ENCODE results near the gene NDUFS5.

The NDUFS5 gene

DNA sequence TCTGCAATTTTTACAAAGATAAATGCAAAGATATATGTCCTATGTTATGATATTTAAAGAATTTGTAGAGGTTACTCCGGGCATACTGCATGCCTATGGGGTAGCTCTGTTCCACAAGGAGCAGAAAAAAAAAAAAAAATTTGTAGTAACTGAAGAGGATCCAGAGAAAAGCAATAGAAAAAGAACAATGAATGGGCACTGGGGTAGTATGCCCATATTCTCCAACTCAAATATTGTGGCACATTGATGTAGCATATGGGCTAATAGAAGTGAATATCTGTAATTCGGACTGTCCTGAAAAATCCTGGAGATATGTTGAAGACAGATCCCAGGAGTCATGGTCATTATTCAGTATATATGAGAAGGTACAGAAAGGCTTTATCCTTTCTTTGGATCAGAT is 36.2 kb upstream of the NDUFS5 start:
- no peak overlapping the region for H3K27ac ChIP-seq (ENCODE audit: low read depth, low read length)
- H3K4me3 ChIP-seq (ENCODE audit: low read length), result peak overlapping the region; percentile 84
- H3K36me3 ChIP-seq (ENCODE audit: control insufficient read depth, low read length), result peaks cover 25% of the 10 kb centered on the region
- no peaks in the 10 kb centered on the region for H3K9me2 ChIP-seq (replicated peaks; ENCODE audit: control insufficient read depth, low read length)
- no peaks in the 10 kb centered on the region for H3K9me3 ChIP-seq (ENCODE audit: control insufficient read depth, insufficient read depth, low read length)
- peaks cover 26% of the 10 kb centered on the region for H3K4me1 ChIP-seq (ENCODE audit: control insufficient read depth, low read length)
- H3F3A ChIP-seq (ENCODE audit: control insufficient read depth, insufficient read depth), result no peaks in the 10 kb centered on the region
- H3K79me2 ChIP-seq (ENCODE audit: control insufficient read depth, low read length), result peaks cover 44% of the 10 kb centered on the region
- no peak for TF ChIP-seq EZH2phosphoT487 (IDR thresholded peaks at IDR 0.05; ENCODE audit: borderline replicate concordance, low read length)
- TF ChIP-seq, protein P1, sequence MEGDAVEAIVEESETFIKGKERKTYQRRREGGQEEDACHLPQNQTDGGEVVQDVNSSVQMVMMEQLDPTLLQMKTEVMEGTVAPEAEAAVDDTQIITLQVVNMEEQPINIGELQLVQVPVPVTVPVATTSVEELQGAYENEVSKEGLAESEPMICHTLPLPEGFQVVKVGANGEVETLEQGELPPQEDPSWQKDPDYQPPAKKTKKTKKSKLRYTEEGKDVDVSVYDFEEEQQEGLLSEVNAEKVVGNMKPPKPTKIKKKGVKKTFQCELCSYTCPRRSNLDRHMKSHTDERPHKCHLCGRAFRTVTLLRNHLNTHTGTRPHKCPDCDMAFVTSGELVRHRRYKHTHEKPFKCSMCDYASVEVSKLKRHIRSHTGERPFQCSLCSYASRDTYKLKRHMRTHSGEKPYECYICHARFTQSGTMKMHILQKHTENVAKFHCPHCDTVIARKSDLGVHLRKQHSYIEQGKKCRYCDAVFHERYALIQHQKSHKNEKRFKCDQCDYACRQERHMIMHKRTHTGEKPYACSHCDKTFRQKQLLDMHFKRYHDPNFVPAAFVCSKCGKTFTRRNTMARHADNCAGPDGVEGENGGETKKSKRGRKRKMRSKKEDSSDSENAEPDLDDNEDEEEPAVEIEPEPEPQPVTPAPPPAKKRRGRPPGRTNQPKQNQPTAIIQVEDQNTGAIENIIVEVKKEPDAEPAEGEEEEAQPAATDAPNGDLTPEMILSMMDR (IDR thresholded peaks at IDR 0.05; ENCODE audit: low read depth, low read length, poor library complexity, severe bottlenecking), result no peak
- peaks cover 17% of the 10 kb centered on the region for H4K20me1 ChIP-seq (ENCODE audit: control insufficient read depth, insufficient read depth, low read depth, low read length)
- peak overlapping the region; percentile 98 for H3K4me2 ChIP-seq (ENCODE audit: low read length)
- H3K27me3 ChIP-seq (ENCODE audit: control insufficient read depth, low read length), result peaks cover 8% of the 10 kb centered on the region; the same call in 1 of the 2 replicates

DNA sequence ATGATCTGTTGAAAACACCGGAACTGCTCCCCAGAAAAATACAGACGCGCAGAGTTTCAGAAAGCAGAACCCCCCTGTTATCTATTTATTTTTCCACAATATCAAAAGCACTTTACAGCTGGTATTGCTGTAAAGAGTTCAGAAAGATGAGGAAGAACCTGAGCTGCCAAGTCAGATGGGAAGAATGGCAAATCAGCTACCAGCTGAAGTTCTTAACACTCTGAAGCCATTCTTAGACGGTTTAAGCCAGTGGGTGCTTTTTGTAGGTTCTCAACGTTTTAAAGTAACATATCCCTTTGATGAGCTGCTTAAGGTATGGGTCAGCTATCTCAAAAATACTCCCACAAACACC is 35.8 kb upstream of the NDUFS5 start:
- H3K27ac ChIP-seq (ENCODE audit: low read depth, low read length), result peak overlapping the region; percentile 57
- H3K36me3 ChIP-seq (ENCODE audit: control insufficient read depth, low read length), result peaks cover 29% of the 10 kb centered on the region
- H3K9me2 ChIP-seq (replicated peaks; ENCODE audit: control insufficient read depth, low read length), result no peaks in the 10 kb centered on the region
- H3K4me3 ChIP-seq (ENCODE audit: low read length), result peak overlapping the region; percentile 84
- H4K20me1 ChIP-seq (ENCODE audit: control insufficient read depth, insufficient read depth, low read depth, low read length), result peaks cover 17% of the 10 kb centered on the region
- TF ChIP-seq, protein P1 (IDR thresholded peaks at IDR 0.05; ENCODE audit: low read depth, low read length, poor library complexity, severe bottlenecking), result no peak
- no peak for TF ChIP-seq EZH2phosphoT487 (IDR thresholded peaks at IDR 0.05; ENCODE audit: borderline replicate concordance, low read length)
- H3K79me2 ChIP-seq (ENCODE audit: control insufficient read depth, low read length), result peaks cover 48% of the 10 kb centered on the region
- no peaks in the 10 kb centered on the region for H3F3A ChIP-seq (ENCODE audit: control insufficient read depth, insufficient read depth)
- H3K4me2 ChIP-seq (ENCODE audit: low read length), result peak overlapping the region; percentile 98
- H3K4me1 ChIP-seq (ENCODE audit: control insufficient read depth, low read length), result peaks cover 30% of the 10 kb centered on the region
- peaks cover 8% of the 10 kb centered on the region; the same call in 1 of the 2 replicates for H3K27me3 ChIP-seq (ENCODE audit: control insufficient read depth, low read length)
- no peaks in the 10 kb centered on the region for H3K9me3 ChIP-seq (ENCODE audit: control insufficient read depth, insufficient read depth, low read length)

DNA sequence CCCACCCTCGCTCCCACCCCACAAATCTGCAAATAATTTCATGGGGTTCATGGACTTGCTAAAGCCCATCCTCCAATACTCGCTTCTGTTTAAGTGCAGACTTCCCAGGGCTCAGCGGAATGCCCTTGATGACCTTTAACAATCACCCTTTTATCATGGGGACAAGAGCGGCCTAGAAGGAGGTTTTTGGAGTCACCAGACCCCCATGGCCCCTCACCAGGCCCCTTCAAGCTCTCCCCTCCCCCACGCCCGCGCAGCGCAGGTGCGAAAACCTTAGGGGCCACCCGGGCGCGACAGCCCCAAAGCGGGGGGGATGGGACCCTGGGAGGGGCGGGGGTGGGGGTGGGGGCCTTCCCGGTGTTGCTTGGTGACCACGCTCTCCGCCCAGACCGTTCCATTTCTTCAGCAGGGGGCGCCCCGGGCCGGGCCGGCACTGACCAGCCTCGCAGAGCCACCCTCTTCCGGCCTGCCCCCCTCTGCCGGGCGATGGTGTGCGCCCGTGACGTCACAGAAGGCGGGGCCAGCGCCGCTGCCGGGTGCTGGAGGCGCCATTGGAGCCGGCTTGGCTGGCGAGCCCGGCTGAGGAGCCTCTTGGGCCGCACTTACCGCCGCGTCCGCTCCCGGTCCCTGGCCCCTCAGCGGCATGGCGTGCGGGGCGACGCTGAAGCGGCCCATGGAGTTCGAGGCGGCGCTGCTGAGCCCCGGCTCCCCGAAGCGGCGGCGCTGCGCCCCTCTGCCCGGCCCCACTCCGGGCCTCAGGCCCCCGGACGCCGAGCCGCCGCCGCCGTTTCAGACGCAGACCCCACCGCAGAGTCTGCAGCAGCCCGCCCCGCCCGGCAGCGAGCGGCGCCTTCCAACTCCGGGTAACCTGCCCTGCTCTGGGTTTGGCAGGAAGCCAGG is 35.2 kb upstream of the NDUFS5 start, which contains the start of gene AKIRIN1:
TSS of gene AKIRIN1 (plus strand) at position 539 of the 900 bp plus-strand sequence. CDS start at position 644, 105 bp downstream.
- Histone ChIP-seq H3K9me3 (ENCODE audit: control insufficient read depth, insufficient read depth, low read length) (no peaks in the 10 kb centered on the region), H3K4me1 (ENCODE audit: control insufficient read depth, low read length) (peaks cover 35% of the 10 kb centered on the region), H4K20me1 (ENCODE audit: control insufficient read depth, insufficient read depth, low read depth, low read length) (peaks cover 17% of the 10 kb centered on the region), H3K4me2 (ENCODE audit: low read length) (peak within 1 kb of the TSS; percentile 98), H3K4me3 (ENCODE audit: low read length) (peak within 1 kb of the TSS; percentile 84), H3K9me2 (replicated peaks; ENCODE audit: control insufficient read depth, low read length) (no peaks in the 10 kb centered on the region), H3K79me2 (ENCODE audit: control insufficient read depth, low read length) (peaks cover 54% of the 10 kb centered on the region), H3K27ac (ENCODE audit: low read depth, low read length) (peak within 1 kb of the TSS; percentile 57), H3F3A (ENCODE audit: control insufficient read depth, insufficient read depth) (no peaks in the 10 kb centered on the region), H3K36me3 (ENCODE audit: control insufficient read depth, low read length) (peaks cover 33% of the 10 kb centered on the region), H3K27me3 (ENCODE audit: control insufficient read depth, low read length) (peaks cover 4% of the 10 kb centered on the region; the same call in 1 of the 2 replicates)
- no peak for TF ChIP-seq EZH2phosphoT487 (IDR thresholded peaks at IDR 0.05; ENCODE audit: borderline replicate concordance, low read length)
- TF ChIP-seq, protein P1 (IDR thresholded peaks at IDR 0.05; ENCODE audit: low read depth, low read length, poor library complexity, severe bottlenecking), result no peak

Measured in DOHH2 (cell line).